TTC549 (cell line): ENCODE results near the gene KDM7A.
"Not testable (repeated sequence)": the region's sequence is repeated elsewhere in the genome, so short reads cannot be mapped to it uniquely, and the experiment has no call there.

Experiments
- FAIRE-seq: peaks from 2 replicates; lab custom pipeline; 2012; peaks lifted over from hg19 to GRCh38; lab: Jason Lieb, UNC

The KDM7A gene

GRCh38 chr7:140201393-140201792 lies 24.6 kb upstream of the KDM7A start:
- FAIRE-seq = no peak

GRCh38 chr7:140200061-140200989 lies 23.5 kb upstream of the KDM7A start:
- FAIRE-seq = no peak

- FAIRE-seq = no peak
Measured at GRCh38 chr7:140197938-140198337, 21.2 kb upstream of the KDM7A start.

- FAIRE-seq = no peak
Measured at GRCh38 chr7:140197218-140197890, 20.6 kb upstream of the KDM7A start.

GRCh38 chr7:140196361-140197217 lies 19.8 kb upstream of the KDM7A start:
- FAIRE-seq = no peak

GRCh38 chr7:140195859-140196258 lies 19.1 kb upstream of the KDM7A start:
- no peak for FAIRE-seq

GRCh38 chr7:140192620-140193019 lies 15.8 kb upstream of the KDM7A start:
- no peak for FAIRE-seq

GRCh38 chr7:140192176-140192575 lies 15.4 kb upstream of the KDM7A start:
- FAIRE-seq = no peak

- no peak for FAIRE-seq
Measured at GRCh38 chr7:140190588-140190987, 13.8 kb upstream of the KDM7A start.

- FAIRE-seq = no peak
Measured at GRCh38 chr7:140189917-140190316, 13.1 kb upstream of the KDM7A start.

- no peak for FAIRE-seq
Measured at GRCh38 chr7:140182917-140183316, 6.1 kb upstream of the KDM7A start.

GRCh38 chr7:140179339-140179738 lies 2.6 kb upstream of the KDM7A start:
- FAIRE-seq = no peak

GRCh38 chr7:140176122-140176701 lies 571 bp downstream of the KDM7A start:
- no peak for FAIRE-seq

GRCh38 chr7:140175221-140176121 lies 1.3 kb downstream of the KDM7A start:
- FAIRE-seq = peak; percentile 73

- no peak for FAIRE-seq
Measured at GRCh38 chr7:140174217-140174616, 2.6 kb downstream of the KDM7A start.

- no peak for FAIRE-seq
Measured at GRCh38 chr7:140170375-140170774, 6.4 kb downstream of the KDM7A start.

- no peak for FAIRE-seq
Measured at GRCh38 chr7:140168816-140169215, 8.0 kb downstream of the KDM7A start.

- no peak for FAIRE-seq
Measured at GRCh38 chr7:140165422-140165821, 11.4 kb downstream of the KDM7A start.

GRCh38 chr7:140162081-140162480 lies 14.7 kb downstream of the KDM7A start:
- not testable (repeated sequence) for FAIRE-seq

GRCh38 chr7:140161047-140161446 lies 15.7 kb downstream of the KDM7A start:
- no peak for FAIRE-seq

- FAIRE-seq = no peak
Measured at GRCh38 chr7:140160308-140160707, 16.5 kb downstream of the KDM7A start.
